HG02678 (cell line): ENCODE results near the gene CTNND2.
"Not testable (repeated sequence)": the region's sequence is repeated elsewhere in the genome, so short reads cannot be mapped to it uniquely, and the experiment has no call there.

ENCODE experiments used
- ATAC-seq: cut with Tn5 transposase; IDR thresholded peaks from one replicate; pipeline ENCODE4 v1.9.1; 2021; ENCODE audit warnings: mild to moderate bottlenecking, moderate library complexity; ENCODE audit not compliant: unreplicated experiment

Gene CTNND2

DNA sequence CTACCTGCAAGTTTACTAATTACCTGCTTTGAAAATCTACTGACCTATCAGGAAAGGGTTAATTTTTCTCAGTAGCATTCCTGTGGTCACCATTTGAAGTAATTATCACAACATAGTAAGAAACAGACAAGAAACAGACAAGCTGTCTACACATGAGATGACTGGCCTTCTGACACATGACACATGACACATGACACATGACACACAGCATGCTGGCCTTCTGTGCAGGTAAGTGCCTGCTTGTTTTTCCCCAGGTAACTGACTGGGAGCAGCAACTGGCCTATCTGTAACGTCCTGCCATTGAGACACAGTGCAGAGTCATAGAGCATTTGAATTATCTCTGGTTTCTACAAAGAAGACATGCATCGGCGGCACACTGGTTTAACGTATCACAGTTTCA lies 222.4 kb downstream of the CTNND2 start:
- ATAC-seq, result no peak

- ATAC-seq, result no peak
These were observed 224.6 kb downstream of the CTNND2 start for GRCh38 chr5:11679676-11680075.

GRCh38 chr5:11675184-11675583 lies 229.1 kb downstream of the CTNND2 start:
- no peak for ATAC-seq

GRCh38 chr5:11672385-11673085 lies 231.7 kb downstream of the CTNND2 start:
- no peak for ATAC-seq

- no peak for ATAC-seq
These were observed 245.9 kb downstream of the CTNND2 start for GRCh38 chr5:11658376-11658775.

DNA sequence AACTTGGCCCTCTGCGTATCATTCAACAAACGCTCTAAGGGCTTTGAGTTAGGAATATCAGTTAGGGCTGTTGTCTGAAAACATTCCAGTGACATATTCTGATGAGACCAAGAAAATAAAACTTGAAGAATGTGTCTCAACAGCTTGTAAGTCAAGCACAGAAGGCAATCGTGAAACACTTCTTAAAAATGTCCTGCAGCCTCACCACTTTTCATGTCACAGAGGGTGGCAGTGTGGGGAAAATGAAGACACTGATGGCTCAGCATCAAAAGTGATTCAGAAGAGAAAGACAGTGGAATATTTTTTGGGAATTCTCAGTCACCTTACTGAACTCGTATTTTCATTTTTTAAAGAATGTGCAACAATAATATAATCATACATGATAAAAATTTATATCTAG lies 247.3 kb downstream of the CTNND2 start:
- ATAC-seq, result no peak

DNA sequence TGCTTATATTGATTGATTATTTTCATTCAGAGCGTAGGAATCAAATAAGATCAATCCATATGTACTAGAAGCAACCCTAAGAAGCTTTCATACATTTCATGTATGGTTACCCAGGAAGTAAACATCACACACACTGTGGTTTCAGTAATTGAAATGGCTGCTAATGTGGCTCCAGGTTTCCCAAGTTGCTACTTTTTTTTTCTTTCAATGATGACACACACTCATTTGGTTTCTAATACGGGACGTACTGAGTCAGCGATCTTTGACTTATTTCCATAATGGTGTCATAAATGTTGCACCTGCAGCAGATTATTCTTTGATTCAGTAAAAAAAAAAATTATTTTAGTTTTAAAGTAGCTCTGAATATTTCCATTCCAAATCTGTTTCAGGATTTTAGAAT lies 248.6 kb downstream of the CTNND2 start:
- no peak for ATAC-seq

GRCh38 chr5:11650936-11651335 lies 253.3 kb downstream of the CTNND2 start:
- no peak for ATAC-seq

DNA sequence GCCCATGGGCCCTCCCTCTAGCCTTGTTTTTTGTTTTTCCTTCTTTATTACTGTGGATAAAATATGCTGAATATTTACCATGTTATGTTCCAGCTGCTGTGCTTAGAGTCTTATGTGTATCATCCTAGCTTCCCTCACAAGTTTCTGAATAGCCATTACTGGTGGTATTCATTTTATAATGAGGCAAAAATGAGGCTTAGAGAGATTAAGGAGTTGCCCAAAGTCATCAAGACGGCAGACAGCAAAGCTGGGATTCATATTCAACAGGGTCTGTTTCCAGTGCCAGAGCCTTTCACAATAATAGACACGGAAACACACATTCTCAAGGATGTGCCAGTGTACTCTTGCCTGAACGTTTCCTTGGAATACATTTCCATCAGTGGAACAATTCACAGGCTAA lies 258.1 kb downstream of the CTNND2 start:
- no peak for ATAC-seq

GRCh38 chr5:11642438-11642837 lies 261.8 kb downstream of the CTNND2 start:
- no peak for ATAC-seq

DNA sequence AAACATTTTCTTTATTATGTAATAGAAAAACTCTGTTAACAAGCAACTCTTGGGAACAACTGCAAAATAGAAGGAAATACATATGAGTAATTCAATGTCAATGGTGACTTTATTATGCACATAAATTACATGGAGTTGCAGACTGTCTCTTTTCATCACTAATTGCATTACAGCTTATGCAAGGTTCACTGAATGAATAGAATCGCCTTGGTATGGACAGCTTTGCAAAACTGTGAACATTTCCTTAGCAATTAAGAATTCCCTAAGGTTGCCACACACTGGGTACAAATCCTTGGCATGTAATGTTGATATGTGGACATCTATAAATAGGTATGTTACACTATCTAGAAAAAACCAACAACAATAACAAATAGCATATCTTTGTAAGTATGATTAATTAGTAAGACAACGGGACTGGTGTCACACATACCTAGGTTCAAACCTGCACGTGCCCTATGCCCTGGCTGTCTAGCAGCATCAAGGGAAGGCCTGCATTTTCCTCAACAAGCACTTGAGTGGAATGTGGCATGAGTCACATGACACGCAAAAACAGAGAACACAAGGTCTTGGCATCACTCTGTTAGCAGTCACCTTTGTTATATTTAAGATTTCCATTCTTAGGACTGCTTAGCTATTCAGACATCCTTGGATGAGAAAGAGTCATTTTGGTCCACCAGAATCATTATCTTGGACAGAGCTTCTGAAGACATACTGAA lies 263.9 kb downstream of the CTNND2 start:
- ATAC-seq, result no peak

DNA sequence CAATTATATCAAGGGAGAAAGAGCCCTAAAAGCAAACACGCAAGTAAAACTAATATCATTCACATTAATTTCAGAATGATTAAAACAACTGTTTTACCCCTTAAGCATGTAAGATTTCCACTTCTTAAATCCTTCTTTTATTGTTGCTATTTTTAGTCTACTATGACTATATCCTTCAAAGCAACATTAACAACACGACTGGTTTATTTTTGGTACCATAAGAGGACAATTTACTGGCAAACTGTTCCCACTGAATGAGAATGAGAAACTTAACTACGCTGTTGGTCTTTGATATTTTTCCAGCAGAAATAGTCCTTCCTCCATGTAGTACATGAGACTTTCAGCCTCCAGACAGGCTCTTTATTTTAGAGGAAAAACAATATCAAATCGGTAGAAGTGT lies 281.5 kb downstream of the CTNND2 start:
- no peak for ATAC-seq

DNA sequence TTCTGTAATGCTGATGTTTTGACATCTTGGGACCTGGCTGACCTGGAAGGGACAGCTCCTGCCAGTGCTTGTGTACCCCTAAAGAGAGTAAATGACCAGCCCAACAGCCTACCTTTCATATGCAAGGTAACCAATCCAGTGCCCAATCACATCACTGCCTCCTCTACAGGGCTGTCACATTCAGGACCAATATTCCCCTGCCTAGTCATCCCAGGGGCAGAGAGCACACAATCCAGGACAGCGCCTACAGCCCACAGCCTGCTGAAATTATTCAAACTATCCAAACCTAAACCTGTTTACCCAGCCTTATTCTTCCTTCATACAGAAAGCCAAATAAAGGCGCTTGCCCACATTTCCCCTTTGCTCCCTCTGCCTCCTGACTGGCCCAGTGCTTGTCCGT lies 284.1 kb downstream of the CTNND2 start:
- ATAC-seq, result no peak

DNA sequence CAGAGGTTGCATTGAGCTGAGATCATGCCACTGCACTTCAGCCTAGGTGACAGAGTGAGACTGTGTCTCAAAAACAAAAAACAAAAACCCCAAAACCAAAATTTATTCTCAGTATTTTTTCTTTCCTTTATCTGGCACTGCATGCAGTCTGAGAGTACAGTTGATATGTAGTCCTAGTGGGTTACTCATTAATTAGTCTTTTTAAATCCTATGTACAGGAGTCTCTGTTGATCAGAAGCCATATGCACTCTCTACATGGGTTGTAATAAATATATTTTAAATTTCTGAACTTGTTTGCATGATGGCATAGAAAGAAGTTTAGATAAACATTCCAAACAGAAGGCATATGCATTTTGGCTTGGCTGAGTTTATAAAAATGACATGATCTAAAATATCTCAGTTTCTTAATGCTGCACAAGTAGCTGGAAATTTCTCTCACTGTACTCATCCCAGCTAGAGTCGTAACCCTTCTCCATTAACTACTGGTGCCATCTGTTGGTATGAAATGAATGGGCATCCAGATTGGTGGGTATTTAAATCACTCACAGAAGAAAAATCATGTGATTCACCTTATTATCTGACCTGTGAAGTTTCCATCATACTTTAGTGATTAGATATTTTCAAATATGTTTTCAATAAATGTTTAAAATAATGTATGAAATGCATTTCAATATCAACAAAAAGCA lies 284.8 kb downstream of the CTNND2 start:
- no peak for ATAC-seq

- ATAC-seq, result no peak
These were observed 287.2 kb downstream of the CTNND2 start for GRCh38 chr5:11617080-11617479.

GRCh38 chr5:11616624-11617023 lies 287.6 kb downstream of the CTNND2 start:
- ATAC-seq, result not testable (repeated sequence)

GRCh38 chr5:11611011-11611410 lies 293.2 kb downstream of the CTNND2 start:
- ATAC-seq, result no peak

- no peak for ATAC-seq
These were observed 294.5 kb downstream of the CTNND2 start for GRCh38 chr5:11609570-11610303.

GRCh38 chr5:11608530-11608929 lies 295.7 kb downstream of the CTNND2 start:
- no peak for ATAC-seq

DNA sequence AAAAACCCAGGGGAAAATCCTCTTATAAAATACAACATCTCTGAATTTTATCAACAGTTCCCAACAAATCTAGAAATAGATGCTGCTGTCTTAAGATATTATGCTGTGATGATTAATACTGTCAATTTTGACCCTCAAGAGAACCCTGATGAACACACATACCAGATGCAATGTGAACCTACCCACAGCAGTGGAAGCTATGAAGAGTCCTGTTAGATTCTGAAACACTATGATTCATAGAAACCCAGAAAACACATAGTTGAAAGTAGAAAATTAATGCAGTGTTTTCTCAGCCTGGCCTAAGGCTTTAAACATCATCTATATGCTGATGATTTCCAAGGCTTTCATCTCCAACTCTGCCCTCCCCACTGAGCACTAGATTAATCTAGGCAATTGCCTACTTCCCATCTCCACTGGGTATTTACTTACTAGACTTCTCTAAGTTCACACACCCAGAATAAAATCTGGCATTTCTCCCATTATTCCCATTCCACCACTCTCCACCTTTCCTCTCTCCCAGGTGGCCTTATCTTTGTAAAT lies 296.2 kb downstream of the CTNND2 start:
- no peak for ATAC-seq

GRCh38 chr5:11602298-11602697 lies 301.9 kb downstream of the CTNND2 start:
- no peak for ATAC-seq
